Medulla oblongata (tissue), 1 donor: ENCODE results near the gene ATP13A5.

Source experiments
- DNase-seq: peaks from one replicate; pipeline ENCODE4 v3.0.0-alpha.2; 2015; ENCODE audit errors: extremely low spot score

The ATP13A5 gene

GRCh38 chr3:193345431-193345830 is 33.1 kb downstream of the ATP13A5 start:
- DNase-seq: no peak

- peak; percentile 15 for DNase-seq
These were observed 34.1 kb downstream of the ATP13A5 start for GRCh38 chr3:193344486-193344885.

GRCh38 chr3:193343726-193344222 is 34.8 kb downstream of the ATP13A5 start:
- DNase-seq: no peak

- peak; percentile 38 for DNase-seq
These were observed 36.0 kb downstream of the ATP13A5 start for GRCh38 chr3:193342551-193342950.

GRCh38 chr3:193335031-193335430 is 43.5 kb downstream of the ATP13A5 start:
- no peak for DNase-seq

GRCh38 chr3:193333229-193333628 is 45.3 kb downstream of the ATP13A5 start:
- DNase-seq: no peak

- no peak for DNase-seq
These were observed 47.9 kb downstream of the ATP13A5 start for GRCh38 chr3:193330555-193331204.

- no peak for DNase-seq
These were observed 60.8 kb downstream of the ATP13A5 start for GRCh38 chr3:193317682-193318300.

- no peak for DNase-seq
These were observed 64.4 kb downstream of the ATP13A5 start for GRCh38 chr3:193314161-193314560.

- no peak for DNase-seq
These were observed 65.2 kb downstream of the ATP13A5 start for GRCh38 chr3:193313061-193313958.

GRCh38 chr3:193310914-193311723 is 67.4 kb downstream of the ATP13A5 start:
- DNase-seq: peak; percentile 2

GRCh38 chr3:193305356-193305755 is 73.2 kb downstream of the ATP13A5 start:
- no peak for DNase-seq

- DNase-seq: no peak
These were observed 77.1 kb downstream of the ATP13A5 start for GRCh38 chr3:193301433-193301832.

- DNase-seq: no peak
These were observed 81.1 kb downstream of the ATP13A5 start for GRCh38 chr3:193297421-193297820.

GRCh38 chr3:193295985-193296384 is 82.6 kb downstream of the ATP13A5 start:
- DNase-seq: no peak

- DNase-seq: no peak
These were observed 86.2 kb downstream of the ATP13A5 start for GRCh38 chr3:193292386-193292785.

GRCh38 chr3:193271101-193271840 is 107.3 kb downstream of the ATP13A5 start:
- DNase-seq: no peak

- no peak for DNase-seq
These were observed 108.1 kb downstream of the ATP13A5 start for GRCh38 chr3:193270451-193270850.

GRCh38 chr3:193269343-193270028 is 109.1 kb downstream of the ATP13A5 start:
- no peak for DNase-seq

GRCh38 chr3:193262707-193263106 is 115.8 kb downstream of the ATP13A5 start:
- DNase-seq: no peak
